GM18499 (cell line): ENCODE measurements around the gene DMXL1.

ENCODE experiments used
- ATAC-seq: cut with Tn5 transposase; IDR thresholded peaks from one replicate; pipeline ENCODE4 v1.9.1; 2021; ENCODE audit warnings: moderate number of reproducible peaks; ENCODE audit not compliant: insufficient read depth, unreplicated experiment

Gene DMXL1

DNA sequence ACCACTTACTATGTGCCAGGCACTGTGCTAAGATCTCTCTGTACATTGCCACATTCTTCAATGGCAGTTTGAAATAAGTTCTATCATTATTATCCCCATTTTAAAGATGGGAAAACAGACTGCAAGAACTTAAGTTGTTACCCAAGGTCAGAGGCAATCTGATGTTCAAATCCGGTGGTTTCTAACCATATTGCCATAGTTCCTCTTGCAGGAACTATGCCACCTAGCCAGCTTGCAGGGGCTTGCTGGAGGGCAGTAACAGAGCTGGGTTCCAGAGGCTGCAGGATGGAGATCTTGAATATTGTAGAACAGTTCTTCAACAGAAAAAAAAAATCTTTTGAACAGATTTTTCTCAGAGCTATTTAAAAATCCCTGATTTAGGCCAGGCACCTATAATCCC lies 213.1 kb downstream of the DMXL1 start:
- no peak for ATAC-seq

DNA sequence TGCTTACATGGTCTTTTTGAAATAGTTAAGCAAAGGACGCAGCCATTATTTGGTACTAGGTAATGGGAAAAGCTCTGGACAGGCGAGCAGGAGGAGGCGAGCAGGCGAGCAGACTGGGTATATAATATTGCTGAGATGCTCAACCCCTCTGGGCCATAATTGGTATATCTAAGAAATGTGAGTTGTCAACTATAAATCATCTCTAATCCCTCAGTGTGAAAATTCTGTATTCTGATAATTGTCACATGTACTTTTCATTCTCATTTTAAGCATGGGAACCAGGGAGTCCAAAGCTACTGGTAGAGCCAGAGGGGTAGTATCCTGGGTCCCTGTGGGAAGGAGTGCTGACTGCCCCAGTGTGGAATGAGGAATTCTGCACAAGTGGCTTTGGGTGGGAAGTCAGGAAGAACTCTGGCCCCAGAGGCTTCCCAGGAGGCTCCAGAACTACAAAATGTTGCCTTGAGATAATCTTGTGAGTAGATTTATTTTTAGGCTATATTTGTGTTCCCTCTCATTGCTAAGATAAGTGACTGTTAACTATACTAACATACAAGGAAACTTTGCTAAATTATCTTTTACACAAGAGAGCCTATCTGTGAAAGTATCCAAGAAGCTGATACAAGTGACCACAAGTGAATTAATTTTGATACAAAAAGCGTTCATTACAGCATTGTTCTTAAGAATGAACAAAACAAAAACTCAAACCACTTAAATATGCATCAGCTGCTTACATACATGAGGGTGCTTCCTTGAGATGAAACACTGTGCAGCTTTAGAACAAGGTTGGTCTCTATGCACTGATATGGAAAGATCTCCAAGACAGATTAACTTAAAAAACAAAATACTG lies 214.4 kb downstream of the DMXL1 start:
- no peak for ATAC-seq

DNA sequence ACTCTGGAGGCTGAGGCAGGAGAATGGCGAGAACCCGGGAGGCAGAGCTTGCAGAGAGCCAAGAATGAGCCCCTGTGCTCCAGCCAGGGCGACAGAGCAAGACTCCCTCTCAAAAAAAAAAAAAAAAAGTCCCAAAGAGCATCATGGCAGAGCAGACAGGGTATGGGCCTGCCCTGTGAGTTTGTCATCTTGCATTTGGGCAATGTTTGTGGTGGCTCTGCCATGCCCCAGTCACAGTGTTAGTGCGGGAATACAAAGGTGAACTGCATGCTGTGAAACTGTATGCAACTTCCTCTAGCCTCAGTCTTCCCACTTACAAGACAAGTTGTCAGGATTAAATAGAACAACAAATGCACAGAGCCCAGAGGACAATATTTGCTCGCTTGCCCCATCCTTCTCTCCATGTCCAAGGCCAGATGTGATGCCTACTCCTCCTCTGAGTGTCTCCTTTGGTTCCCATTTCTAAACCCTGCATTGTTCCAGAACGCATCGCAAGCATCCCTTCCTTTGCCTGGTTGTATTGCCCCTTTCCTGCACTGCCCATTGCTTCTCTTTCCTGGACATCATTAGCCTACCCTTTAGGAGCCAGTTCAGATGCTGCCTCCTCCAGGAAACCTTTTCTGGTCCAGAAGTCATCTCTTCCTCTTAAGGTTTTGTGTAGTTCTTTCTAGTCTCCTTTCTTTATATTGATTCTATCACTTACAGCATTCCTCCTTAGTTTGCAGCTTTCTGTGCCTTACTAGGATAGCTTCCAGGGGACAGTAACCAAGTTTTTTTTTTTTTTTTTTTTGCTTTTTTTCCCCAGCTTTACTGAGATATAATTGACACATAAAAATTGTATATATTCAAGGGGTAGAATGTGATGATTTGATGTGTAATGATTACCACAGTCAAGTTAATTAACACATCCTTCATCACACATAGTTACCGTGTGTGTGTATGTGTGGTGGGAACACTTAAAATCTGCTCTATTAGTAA lies 215.9 kb downstream of the DMXL1 start:
- ATAC-seq = no peak

DNA sequence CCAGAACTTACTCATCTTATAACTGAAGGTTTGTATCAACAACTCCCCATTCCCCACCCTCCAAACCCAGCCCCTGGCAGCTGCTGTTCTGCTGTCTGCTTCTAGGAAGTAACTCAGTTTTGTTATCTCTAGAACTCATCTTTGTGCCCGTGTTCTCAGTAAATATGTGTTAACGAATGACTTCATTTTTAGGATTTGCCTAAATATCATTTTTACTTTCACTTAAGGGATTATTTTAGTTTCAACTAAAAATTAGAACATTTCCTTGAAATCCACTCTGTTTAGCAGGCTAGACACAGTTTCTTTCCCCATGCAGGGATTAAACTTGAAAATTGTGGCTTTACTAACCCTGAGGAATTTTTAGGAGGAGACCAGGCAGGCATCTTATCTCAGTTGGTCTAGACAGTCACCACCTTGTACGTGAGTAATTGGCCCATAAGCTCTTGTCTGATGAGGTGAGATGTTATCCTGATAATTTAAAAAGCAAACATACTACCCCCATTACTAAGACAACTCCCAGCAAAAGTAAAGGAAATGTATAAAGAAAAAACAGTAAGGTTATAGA lies 216.7 kb downstream of the DMXL1 start:
- ATAC-seq = no peak

DNA sequence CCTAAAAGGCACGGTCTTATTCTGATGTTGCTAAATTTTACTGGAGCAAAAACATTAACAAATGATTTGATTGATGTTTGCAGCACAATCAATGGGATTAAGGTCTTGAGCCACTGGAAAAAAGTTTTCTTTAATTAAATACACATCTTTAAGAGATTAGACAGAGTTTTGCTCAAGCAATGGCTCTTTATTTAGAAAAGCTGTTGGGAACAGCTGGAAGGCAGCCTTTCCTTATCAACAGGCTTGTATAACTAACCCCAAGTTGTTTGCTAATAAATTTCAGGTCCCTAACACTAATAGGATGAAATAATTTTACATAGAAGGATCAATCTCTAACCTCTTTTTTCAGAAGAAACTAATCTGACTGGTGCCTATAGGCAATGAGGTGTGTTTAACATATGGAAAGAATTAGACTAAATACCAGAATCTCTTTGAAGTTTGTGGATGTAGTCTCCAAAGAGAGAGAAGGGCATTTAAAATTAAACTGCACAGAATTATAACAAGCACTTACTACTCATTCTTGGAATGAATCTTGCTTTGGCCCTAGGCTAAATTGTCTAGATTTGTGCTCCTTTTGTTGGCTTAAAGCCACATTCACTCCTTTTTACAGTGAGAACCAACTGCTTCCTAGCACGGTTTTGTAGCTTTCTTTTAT lies 217.6 kb downstream of the DMXL1 start:
- no peak for ATAC-seq

DNA sequence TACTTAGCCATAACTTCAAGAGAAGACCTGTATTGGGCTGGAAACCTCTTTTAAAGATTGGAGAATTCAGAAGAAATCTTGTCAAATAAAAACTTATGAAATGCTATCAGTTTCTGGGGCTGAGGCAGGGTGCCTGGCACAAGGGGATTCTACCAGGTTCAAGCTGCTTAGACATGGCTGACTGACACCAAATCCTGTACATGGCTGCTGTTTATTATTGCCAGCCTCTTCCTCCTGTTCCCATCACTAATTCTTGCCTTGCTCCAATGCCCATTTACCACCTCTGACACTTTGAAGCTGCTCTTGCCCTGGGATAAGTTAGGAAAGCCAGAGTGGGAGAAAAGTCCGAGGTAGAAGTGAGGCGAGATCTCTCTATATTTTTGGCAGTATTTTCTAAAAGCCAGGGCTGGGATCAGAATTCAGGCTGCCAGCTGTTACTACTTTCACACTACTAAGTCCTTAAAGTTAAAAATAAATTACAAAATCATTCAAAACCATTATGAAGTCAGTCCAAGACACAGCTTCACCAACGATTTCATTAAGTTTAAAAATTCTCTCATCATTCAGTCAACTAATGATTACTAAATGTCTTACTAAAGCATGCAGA lies 218.7 kb downstream of the DMXL1 start:
- no peak for ATAC-seq

DNA sequence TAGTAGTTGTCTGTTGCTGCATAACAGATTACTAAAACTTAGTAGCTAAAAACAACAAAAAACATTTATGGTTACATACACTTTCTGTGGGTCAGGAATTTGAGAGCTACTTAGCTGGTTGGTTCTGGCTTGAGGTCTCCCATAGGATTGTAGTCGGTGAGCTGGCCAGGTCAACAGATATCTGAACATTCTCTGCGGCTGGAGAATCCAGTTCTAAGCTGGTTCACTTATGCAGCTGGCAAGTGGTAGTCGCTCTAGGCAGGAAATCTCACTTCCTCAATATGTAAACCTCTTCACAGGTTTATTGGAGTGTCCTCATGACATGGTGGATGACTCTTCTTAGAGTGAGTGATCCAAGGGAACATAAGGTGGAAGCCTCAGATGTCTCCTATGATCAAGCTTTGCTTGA lies 219.3 kb downstream of the DMXL1 start:
- ATAC-seq = peak; percentile 88

DNA sequence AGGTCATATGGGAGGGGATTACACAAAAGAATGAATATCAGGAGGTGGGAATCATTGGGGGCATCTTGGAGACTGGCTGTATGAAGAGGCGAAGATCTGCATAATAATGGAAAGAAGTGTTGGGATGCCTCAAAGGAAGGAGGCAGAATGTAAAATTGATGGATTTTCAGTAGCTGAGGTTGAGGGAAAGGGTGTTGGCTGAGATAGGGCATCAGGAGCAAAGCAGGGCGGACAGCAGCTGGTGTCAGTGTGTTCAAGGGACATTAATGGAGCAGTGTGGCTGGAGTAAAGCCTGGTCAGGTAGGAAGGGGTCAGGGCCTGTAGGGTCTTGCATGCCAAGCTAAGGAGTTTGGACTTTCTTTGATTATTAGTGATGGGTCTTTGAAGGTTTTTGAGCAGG lies 219.7 kb downstream of the DMXL1 start:
- no peak for ATAC-seq

DNA sequence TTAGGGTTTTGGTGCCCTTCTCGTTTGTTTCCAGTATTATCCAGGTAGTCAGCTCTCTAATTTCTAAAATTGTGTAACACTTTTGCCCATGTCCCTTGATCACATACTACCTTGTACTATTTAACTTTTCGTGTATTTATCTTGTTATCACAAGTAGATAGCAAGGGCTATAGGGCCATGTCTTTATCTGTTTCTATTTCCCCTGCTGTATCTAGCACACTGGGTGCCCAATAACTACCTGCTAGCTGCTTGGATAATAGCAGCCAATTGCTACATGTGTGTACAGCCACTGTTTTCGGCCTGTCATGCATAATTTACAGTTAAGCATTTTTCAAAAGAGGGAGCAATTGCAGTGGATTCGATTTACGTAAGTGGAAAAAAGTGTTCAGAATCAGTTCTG lies 220.2 kb downstream of the DMXL1 start:
- no peak for ATAC-seq

DNA sequence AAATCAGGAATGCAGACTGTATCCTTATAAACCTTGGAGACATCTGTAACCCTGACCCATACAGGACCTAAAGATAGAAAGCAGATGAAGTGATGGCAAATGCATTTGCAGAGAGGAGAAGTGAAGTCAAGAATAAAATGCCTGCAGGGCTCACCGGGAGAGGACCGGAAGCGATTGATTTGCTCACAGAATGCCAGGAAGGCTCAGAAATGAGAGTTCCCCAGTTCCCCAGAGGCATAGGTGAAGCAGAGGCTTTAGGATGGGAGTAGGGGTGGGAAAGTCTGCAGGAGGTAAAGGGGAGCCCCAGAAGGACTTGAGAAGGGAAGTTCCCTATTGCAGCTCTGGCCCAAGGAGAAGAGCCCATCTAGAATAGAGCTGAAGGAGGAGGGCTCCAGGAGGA lies 221.0 kb downstream of the DMXL1 start:
- no peak for ATAC-seq

DNA sequence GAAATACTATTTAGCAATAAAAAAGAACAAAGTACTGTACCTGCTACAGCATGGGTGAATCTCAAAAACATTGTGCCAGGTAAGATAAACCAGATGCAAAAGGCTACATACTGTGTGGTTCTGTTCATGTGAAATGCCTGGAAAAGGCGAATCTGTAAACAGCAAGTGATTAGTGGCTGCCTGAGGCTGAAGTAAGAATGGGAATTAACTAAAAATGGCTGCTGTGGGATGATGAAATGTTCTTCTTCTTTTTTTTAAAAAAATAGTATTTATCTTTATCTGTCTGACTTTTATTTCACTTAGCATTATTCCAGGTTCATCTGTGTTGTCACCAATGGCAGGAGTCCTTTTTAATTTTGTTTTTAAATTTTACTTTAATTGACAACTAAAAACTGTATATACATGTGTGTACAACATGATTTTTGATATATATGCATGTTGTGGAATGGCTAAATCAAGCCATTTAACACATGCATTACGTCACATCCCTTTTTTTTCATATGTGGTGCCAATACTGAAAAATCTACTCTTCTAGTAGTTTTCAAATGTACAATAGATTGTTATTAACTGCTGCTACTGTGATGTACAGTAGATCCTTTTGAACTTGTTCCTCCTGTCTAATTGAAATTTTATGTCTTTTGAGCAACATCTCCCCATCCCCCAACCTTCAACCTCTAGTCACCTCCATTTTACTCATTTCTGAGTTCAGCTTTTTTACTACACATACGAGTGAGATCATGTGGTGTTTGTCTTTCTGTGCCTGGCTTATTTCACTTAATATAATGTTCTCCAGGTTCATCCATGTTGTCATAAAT lies 222.0 kb downstream of the DMXL1 start:
- no peak for ATAC-seq

DNA sequence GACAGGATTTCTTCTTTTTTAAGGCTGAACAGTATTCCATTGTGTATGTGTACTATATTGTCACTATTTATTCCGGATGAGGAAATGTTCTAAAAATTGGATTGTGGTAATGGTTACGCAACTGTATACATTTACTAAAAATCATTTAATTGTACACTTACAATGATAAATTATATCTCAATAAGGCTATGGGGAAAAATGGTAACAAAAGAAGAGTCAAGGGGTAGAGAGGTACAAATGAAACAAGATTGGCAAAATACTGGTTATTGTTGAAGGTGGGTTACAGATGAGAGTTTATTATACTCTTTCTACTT lies 222.6 kb downstream of the DMXL1 start:
- no peak for ATAC-seq
